NCI-H2107 (cell line): ENCODE results near the gene VIPR2.

ENCODE experiments used
- DNase-seq: peaks from one replicate; lab custom pipeline; 2025; lab: John Stamatoyannopoulos, UW

VIPR2 gene

DNA sequence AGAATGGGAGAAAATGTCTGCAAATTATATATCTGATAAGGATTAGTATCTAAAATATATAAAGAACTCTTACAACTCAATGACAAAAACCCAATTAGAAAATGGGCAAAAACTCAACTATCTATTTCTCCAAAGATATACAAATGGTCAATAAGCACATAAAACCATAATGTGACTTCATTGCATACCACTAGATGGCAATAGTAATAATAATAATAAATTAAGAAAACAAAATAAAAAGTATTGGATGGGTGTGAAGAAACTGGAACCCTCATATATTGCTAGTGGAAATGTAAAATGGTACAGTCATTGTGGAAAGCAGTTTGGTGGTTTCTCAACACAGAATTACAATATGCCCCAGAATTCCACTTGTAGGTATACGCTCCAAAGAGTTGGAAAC lies 98.8 kb downstream of the VIPR2 start:
- no peak for DNase-seq

DNA sequence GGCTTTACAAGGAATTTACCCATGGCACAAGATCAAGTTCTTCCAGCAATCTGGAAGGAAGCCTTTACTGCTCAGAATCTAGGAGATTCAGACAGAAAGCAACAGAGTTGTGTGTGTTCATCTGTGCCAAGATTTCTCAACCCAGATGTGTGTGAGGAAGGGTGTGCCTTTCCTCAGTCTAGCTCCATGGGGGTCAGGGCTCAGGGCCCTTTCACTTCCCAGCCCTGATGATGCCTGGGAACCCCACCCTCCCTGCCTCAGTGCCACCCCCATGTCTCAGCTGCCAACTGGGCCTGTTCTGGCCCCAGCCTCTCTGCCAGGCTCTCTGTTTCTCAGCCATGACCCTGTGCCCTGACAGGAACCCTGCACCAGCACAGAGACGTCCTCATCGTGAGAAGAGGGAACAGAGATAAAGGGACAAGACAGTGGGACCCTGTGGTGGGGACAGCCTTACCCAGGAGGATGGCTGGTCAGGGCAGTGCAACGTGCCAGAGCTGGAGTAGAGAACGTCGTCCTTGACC lies 102.0 kb downstream of the VIPR2 start:
- no peak for DNase-seq

DNA sequence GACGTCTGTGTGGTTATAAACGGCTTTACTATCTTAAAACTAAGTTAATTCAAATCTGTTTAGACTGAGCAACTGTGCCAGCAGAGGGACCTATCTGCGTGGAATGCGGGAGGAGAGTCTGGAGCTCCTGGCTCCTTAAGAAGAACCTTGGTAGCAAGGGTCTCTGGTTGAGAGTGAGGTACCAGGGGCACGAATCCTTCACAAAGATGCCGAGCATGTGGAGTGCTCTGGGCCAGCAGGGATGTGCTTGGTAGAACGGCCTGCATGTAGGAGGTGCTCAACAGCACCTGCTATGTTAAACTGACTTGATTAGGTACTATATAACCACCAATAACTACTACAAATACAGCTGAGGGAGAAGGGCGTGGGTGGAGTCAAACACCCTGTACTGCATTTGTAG lies 102.6 kb downstream of the VIPR2 start:
- DNase-seq = no peak

DNA sequence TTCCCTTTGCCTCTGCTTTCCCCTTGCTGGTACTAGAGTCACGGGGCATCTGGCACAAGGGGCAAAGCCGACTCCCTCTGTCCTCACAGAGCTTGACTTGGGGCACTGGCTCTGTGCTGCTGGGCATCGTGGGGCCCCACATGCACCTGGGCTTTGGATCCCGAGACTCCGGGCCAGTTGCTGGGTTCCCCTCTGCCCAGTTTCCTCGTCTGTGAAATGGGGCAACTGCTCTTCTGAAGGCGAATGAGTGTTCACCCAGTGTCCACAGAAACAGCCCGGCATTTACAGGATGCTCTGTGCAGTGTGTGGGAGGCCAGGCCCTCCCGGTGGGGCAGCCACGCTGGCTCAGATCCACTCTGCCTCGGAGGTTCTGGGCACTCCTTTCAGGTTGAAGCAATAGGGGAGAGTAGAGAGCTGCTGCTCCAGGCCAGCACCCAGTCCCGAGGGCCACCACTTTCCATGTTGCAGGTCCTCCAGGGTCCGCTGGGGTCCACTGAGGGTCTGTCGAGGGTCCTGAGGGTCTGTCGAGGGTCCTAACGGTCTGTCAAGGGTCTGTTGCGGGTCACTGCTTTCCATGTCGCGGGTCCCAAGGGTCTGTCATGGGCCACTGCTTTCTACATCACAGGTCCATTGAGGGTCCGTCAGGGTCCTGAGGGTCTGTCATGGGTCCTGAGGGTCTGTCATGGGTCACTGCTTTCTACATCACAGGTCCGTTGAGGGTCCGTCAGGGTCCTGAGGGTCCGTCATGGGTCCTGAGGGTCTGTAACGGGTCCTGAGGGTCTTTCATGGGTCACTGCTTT lies 103.6 kb downstream of the VIPR2 start:
- DNase-seq = no peak

DNA sequence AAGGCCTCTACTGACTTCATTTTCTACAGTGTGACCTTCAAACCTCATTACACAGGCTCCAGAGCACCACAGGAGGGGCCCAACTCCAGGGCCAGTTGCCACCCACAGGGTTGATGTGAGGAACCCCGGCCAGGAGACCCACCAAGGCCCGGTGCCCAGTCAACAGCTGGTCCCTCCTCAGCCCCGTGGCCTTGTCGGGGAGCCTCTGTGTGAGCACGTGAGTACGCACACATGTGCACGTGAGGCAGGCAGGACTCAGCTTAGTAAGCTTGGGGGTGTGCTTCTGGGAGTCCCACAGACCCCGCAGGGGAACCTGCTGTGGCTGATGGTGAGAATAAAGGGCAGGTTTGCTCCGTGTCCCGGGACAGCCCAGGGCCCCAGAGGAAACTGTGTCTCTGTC lies 104.5 kb downstream of the VIPR2 start:
- DNase-seq = no peak

DNA sequence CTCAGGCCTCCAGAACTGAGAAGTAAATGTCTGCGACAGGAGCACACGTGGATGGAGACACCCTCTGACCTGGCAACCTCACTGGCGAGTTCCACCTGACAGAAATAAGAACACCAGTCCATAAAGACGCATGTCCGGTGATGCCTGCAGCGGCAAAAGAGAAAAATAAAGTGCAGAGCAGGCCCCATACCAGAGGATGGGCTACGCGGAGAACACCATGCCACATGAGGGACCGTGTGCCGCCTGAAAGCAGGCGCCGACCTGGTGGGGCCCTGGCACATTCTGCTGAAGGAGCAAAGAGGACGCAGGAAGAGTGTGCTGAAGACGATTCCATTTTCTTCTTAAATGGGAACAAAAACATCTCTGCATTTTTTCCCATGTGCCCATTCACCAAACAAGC lies 105.0 kb downstream of the VIPR2 start:
- DNase-seq = no peak

DNA sequence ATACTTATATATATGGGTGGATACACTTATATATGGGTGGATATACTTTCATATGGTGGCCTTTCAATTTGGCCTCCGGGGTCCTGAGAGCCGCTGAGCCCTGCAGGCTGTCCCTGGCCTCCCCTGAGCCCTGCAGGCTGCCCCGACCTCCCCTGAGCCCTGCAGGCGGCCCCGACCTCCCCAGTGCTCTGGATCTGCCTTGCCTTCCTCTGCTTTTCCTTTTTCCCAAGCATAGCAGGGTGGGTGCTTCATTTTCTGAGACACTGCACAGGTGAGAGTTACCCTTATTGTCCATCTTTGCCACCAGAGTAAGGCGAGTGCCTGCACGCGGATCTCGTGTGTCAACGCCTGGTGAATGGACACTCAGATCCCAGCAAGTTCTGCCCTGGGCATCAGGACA lies 106.6 kb downstream of the VIPR2 start:
- no peak for DNase-seq

DNA sequence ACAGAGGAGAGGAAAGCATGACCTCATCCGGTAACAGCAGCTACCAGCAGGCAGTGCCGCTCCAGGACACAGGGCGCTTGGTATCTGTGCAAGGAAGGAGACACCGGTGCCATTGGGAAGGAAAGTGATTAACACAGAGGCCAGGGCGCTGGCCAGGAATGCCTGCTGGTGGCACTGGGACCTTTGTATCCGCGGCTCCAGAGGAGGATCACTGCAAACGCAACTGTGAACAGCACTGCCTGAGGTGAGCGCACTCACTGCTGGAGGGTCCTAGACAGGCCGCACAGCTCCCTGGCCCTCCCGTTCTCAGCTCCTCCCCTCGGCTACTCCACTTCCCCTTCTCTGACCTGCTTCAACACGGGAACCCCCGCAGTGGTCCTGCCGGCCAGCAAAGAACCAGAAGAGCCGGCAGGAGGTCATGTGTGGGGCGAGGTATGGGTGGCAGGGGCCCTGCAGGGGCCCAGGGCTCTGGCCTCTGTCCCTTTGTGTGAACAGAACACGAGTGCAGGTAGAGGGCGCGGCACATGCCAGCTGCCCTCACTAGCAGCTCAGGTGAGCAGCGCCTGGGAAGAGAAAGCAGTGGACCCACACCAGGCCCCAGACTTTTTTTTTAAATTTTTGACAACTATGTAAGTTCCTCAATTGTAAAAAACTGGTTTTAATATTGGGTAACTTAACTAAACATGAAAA lies 107.6 kb downstream of the VIPR2 start:
- DNase-seq = peak; percentile 48

DNA sequence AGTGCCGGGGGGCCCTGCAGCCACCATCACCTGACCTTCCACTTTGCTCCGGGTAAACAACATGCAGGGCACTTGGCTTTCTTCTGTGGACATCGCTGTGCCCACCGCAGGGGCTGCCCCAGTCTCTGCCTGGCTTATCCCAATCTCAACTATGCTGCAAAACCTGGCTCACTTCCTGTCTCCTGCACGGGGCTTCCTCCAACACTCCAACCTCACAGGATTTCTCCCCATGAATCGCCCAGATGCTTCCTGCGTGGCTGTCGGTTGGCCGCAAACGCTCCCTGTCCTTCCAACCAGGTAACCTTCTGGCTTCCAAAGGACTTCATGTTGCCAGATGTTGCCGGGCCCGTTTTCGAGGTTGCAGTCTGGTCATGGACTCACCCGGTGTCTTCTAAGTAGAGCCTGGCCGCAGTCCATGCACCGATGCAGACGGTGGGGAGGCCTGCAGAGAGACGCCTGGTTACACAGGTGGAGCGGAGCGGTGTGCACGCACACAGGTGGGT lies 109.0 kb downstream of the VIPR2 start:
- no peak for DNase-seq

DNA sequence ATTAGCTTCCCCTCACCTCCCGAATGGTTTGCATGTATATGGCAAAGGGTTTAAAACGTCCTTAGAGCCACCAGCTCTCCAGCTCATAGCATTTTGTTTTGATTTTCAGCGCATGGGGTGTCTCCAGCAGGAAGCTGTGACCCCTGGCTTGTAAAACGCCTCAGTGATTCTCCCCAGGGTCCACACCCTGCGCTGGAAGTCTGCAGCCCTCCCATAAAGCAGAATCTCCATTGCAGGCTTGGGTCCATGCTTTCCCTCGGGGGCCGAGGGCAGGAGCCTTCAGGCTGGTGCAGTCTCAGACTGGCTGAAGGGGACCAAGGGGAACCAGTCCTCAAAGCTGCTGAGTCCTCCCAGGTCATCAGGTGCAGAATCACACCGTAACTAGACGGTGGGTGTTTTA lies 109.7 kb downstream of the VIPR2 start:
- DNase-seq = no peak

DNA sequence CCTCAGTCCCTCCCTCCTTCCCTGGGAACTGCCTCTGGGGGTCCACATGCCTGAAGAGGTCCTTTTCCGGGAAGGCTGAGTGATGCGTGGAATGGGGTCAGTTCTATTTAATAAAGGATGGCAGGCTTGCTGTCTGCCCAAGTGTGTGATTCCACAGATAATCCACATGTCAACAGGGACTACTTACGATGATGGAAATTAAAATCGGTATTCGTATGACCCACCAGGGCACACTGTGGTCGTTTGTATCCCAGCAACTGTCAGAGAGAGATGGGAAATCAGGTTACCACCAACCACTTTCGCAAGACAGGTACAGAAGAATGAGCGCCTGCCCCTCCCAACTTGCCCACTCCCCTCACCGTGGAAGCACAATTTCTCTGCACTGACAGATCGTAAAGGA lies 110.3 kb downstream of the VIPR2 start:
- no peak for DNase-seq

DNA sequence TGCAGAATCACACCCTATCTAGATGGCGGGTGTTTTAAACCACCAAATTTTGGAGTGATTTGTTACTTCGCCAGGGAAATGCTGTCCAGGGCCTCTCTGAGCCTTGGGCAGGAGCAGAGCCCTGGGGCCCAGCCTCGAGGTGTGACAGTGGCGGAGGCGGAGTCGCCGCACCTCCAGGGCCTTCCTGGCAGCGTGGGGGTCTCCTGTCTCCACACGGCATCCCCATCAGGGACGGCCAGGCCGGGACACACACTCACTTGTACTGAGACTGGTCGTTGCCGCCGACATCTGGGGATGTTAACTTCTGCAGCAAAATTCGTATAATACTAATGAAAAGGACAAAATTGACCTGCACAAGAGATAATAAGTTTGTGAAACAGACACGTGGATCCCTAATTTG lies 110.7 kb downstream of the VIPR2 start:
- no peak for DNase-seq

DNA sequence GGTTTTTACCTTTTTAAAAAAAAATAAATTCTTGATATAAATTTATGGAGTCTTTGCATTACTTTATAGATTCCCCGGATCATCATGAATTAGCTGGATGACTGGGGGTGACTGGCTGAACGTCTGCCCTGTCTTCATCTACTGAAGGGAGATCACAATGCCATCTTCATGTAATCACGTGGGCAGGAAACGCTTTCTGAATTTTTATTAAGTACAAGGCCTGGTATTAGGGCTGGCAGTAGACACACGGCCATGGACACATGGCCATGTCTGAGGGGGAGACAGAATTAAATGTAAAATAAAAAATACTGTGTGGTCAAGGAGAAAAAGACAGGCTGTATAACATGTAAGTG lies 111.2 kb downstream of the VIPR2 start:
- no peak for DNase-seq

DNA sequence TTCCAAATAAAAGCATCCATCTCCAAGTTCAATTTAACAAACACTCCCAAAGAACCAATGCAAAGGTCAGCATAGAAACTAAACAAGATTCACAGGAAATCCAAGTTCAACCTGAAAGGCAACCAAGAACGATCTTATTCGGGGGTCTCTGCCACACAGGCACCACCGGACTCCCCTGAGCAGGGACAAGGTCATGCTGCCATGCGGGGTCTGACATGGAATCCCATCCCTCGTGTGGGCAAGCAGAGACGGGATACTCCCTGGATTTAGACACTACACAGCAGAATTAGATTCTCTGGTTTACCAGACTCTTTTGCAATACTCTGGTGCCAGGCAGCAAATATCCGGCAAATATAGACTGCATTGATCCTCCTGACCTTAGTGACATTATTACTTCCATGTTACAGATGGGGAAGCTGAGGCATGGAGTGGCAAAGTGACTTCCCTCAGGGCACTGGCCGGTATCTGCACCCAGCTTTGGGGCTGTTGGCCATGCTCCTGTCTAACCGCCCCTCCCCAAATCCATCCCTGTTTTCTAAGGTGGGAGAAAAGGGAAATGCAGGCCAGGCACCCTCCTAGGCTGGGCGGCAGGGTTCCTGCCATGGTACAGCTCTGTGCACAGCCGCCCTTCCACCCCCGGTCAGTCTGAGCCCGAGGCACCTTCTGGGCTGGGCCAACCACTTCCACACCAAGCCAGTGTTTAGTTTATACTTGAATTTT lies 111.8 kb downstream of the VIPR2 start:
- DNase-seq = no peak

DNA sequence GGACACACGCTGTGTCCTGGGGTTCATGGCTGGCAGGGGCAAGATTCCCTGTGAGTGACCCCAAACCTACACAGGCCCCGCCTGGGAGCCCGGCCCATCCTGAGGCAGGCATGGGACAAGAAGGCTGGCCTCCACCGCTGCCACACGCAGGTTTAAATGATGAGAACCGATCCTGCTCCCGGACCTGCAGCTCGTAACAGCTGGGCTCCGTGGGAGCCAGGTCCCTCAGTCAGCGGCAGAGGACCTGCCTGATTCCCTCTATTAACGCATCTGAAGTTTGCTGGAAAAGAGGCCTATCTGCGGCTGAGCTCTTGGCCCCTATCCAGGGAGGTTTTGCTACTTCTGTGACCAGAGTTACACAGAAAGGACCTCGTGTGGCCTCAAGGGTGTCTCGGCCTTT lies 112.3 kb downstream of the VIPR2 start:
- no peak for DNase-seq

DNA sequence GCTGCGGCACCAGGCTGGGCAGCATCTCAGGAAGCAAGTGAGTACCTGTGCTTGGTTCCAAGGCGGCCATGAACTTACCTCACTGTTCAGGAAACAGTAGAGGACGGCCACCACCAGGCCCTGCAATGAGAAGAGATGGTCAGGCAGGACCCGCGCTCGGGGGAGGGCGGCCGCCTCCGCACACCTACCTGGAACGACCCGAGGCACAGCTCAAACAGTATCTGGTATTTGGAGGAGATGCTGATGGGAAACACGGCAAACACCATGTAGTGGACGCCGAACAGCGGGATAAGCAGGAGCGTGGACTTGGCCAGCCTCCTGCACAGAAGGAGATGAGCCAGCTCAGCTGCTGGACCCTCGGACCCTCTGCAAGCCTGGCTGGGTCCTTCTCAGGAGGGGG lies 112.9 kb downstream of the VIPR2 start:
- DNase-seq = no peak

DNA sequence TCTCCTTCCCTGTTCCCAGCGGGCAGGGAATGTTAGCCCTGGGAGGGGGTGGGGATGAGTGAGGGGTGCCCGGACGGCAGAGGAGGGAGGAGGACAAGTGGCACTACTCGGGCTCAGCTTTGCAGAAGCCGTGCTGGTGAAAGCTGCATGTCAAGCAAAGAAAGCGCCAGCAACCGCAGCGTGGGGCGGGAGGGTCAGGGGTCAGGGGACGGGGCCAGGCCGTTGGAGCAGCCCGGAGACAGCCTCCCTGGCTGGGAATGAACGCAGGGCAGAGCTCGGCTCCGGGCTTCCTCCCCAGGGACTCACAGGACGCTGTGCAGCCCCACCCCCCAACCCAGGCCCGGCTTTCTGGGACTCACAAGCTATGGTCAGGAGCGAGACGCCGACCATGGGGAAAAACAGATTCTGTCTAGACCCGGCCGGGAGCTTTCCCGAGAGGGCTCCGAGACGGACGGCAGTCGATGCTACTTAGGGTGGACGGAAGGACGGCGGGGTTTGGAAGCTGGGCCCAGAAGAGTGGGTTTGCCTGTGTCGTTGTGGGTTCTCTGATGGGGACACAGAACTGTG lies 113.4 kb downstream of the VIPR2 start:
- no peak for DNase-seq

DNA sequence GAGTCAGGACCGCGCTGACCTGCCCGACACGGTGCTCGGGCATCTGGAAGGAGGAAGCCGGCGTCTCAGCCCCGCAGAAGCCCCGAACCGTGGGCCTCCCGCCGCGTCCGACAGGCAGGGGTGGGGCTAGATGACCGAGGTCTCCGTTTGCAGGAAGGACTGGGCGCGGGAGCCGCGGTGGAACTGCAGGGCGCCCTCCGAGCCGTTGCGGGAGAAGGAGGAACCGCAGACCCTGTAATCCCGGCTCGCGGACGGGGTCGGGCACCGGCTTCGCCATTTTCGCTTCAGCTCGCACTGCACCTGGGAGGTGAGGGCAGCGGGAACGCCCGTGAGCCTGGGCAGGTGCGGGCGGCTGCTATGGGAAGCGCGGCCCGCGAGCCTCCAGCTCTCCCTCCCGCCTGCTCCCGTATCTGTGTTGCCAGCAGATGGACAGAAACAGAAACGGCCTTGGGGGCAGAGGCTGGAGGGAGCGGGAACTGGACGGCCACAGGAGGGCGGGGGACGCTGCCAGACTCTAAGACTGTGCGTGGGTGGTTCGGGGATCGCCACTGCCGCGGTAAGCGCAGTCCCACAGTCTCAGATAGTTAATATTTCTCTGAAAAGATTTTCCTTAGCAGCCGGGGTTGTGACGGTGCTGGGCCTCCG lies 114.1 kb downstream of the VIPR2 start:
- peak; percentile 22 for DNase-seq

DNA sequence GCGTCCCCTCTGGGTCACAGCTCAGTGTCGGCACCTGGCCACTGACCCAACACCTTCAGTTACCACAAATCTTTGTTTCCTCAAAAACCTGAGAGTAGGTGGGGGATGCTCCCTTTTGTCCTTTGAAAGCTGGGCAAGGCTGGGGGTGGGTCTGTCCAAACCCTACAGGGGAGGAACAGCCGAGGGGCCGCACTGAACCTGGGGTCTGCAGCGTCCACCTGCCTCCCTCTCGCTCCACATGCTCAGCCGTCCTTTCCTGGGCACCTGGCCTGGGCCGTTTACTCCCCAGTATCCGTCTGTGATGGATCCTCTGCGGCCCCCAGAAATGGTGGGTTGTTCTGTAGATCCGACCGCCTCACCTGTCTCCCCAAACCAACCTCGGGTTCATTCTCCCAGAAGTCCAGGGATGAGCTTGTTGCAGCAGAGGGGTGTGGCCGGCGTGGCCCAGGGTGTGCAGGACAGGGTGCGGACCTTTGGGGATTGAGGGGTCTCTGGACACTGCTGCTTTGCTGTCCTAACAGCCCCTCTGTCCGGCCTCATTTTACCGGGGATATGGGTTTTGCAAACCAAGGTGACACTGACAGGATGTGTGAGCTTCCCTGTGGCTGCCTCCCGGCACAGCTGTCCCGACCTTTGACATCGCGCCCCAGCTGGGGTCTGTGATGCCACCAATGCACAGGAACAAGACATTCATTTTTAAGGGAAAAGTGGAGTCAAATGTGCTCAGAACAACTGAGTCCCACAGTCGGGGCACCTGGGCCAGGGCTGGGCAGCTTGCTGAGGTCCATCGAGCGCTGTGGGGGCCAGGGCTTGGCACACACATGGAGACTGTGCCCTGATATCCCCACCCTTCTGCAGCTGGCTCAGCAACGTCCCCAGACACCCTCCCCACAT lies 115.9 kb downstream of the VIPR2 start:
- DNase-seq = no peak

DNA sequence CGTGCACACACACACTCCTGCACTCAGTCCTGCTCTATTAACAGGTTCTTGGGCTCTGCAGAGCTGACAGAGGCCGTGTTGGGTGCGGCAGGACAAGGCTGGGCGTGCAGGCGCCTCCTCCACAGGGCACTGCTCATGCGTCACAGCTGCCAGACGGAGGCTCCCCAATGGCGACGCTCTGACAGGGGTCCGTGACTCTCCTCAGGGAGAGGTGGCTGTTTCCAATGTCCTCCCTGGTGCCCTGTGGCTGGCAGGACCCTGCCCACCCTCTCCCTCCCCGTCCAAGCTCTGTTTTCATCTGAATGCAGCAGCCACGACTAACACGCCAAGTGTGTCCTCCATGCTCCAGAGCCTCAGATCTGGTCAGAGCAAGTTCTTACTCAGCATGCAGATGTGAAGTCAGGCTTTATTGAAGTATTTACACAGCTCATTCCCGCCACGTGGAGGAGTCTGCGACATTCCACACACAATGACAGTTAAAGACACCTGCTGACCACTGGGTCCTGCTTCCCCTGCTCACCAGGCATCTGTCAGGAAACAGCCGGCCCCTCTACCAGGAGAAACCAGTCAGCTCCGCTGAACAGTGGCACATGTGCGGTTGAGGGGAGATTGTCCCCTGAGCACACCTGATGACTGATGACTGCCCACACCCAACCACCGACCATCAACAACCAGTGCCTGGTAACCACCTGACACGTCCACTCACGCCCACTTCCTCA lies 116.7 kb downstream of the VIPR2 start:
- peak; percentile 35 for DNase-seq
